ENCODE data around the gene CLCN3. TPM values are rescaled to one million over a fixed set of nuclear protein-coding genes. Genes with fewer than 3 reads are reported as not detected.

The CLCN3 gene
- total RNA-seq, 1 donor from 2014 or later = 44.8 TPM

DNA sequence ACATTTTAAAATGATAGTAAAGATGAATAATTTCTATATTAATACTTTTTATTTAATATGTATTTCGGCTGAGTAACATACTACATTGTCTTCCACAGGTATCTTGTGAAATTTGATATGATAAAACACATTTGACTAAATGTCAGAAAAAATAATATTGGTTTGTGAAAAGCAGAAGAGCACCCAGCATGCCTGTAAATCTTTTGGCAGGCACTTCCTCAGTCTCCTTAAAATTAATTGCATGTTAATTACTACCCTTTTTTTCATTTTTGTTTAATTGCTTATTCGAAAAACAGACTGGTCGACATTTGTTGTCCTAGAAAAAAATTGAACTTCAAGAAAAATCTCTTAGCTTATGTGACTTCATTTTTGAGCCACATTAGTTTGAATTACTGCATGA lies 40.6 kb downstream of the CLCN3 start:
- H3K27me3 ChIP-seq = no peaks in the 10 kb centered on the region
- Mint-ChIP-seq H3K4me1 (peaks cover 30% of the 10 kb centered on the region), H3K36me3 (peaks cover 7% of the 10 kb centered on the region), H3K4me3 (peak overlapping the region; percentile 91), H3K27me3 (ENCODE audit: insufficient read depth, low read depth) (no peaks in the 10 kb centered on the region), H3K27ac (no peak overlapping the region), H3K9me3 (no peaks in the 10 kb centered on the region)
- H2AFZ ChIP-seq (replicated peaks) = no peak overlapping the region
- H3K4me3 ChIP-seq = peak overlapping the region; percentile 47
- TF ChIP-seq, protein P1, sequence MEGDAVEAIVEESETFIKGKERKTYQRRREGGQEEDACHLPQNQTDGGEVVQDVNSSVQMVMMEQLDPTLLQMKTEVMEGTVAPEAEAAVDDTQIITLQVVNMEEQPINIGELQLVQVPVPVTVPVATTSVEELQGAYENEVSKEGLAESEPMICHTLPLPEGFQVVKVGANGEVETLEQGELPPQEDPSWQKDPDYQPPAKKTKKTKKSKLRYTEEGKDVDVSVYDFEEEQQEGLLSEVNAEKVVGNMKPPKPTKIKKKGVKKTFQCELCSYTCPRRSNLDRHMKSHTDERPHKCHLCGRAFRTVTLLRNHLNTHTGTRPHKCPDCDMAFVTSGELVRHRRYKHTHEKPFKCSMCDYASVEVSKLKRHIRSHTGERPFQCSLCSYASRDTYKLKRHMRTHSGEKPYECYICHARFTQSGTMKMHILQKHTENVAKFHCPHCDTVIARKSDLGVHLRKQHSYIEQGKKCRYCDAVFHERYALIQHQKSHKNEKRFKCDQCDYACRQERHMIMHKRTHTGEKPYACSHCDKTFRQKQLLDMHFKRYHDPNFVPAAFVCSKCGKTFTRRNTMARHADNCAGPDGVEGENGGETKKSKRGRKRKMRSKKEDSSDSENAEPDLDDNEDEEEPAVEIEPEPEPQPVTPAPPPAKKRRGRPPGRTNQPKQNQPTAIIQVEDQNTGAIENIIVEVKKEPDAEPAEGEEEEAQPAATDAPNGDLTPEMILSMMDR (IDR thresholded peaks at IDR 0.05) = no peak
- TF ChIP-seq EZH2phosphoT487 (IDR thresholded peaks at IDR 0.05) (no peak), EZH2 (IDR thresholded peaks at IDR 0.05) (no peak)
- no peak for DNase-seq (ENCODE audit: low spot score)
- H3K27ac ChIP-seq = peak overlapping the region; percentile 82
- no peaks in the 10 kb centered on the region for H4K20me1 ChIP-seq (ENCODE audit: low read depth)
- peaks cover 30% of the 10 kb centered on the region for H3K4me1 ChIP-seq
- H3K36me3 ChIP-seq = no peaks in the 10 kb centered on the region
- H3K9me3 ChIP-seq (ENCODE audit: low read depth) = no peaks in the 10 kb centered on the region
- peak overlapping the region; percentile 56 for H3K9ac ChIP-seq
- H3K4me2 ChIP-seq = peak overlapping the region; percentile 75
- H3F3A ChIP-seq (ENCODE audit: low read depth) = peaks cover 17% of the 10 kb centered on the region
- peaks cover 63% of the 10 kb centered on the region for H3K79me2 ChIP-seq (ENCODE audit: low read depth)

DNA sequence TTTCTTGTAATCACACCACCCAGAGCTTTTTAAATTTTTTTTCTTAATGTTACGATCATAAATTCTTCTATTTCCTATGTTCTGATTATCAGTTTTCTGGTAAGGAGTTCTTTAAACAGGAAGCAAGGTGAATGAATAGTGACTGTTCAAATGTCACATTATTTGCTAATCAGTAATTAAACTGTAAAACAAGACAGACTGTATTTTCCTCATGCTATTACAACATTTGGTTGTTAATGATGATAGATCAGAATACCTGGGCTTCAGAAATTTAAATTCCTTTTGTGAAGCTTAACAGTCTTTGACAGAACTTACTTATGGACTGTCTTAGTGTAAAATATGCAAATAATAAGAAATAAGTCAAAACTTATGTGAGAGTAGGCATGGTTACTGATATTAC lies 41.4 kb downstream of the CLCN3 start:
- Histone ChIP-seq H3K4me3 (no peak overlapping the region), H3K9ac (no peak overlapping the region)
- H3K27ac Mint-ChIP-seq = no peak overlapping the region

DNA sequence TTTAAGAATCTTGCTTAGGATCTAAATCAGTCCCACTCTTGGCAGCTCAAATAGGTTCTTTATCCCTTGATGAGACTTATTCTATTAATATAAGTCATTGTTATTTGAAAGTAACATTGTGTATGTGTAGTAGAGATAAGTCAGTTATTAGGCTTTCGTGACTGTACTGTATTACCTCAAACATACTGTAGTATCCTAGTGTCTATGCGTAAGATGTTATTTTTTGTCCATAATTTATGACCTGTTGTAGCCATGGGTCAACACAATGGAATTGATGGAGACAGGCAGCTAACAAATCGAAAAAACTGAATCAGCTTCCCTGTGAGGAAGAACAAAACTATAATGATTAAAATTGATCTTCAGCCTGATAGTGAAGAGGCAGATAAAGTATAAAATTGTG lies 41.8 kb downstream of the CLCN3 start:
- Mint-ChIP-seq H3K27ac (no peak overlapping the region), H3K4me3 (no peak overlapping the region)

More for the DNA sequence above, 41.4 kb downstream of the CLCN3 start:
- Histone ChIP-seq H3K79me2 (ENCODE audit: low read depth) (peaks cover 54% of the 10 kb centered on the region), H3K27me3 (no peaks in the 10 kb centered on the region), H4K20me1 (ENCODE audit: low read depth) (no peaks in the 10 kb centered on the region), H3K36me3 (peaks cover 2% of the 10 kb centered on the region), H3K4me1 (peaks cover 30% of the 10 kb centered on the region), H3K27ac (no peak overlapping the region), H3K4me2 (no peak overlapping the region), H3K9me3 (ENCODE audit: low read depth) (peaks cover 1% of the 10 kb centered on the region), H3F3A (ENCODE audit: low read depth) (peaks cover 17% of the 10 kb centered on the region), H2AFZ (replicated peaks) (no peak overlapping the region)
- peaks cover 7% of the 10 kb centered on the region for H3K9me3 Mint-ChIP-seq
- H3K36me3 Mint-ChIP-seq = peaks cover 14% of the 10 kb centered on the region
- TF ChIP-seq, protein P1 (IDR thresholded peaks at IDR 0.05) = no peak
- no peak for TF ChIP-seq EZH2phosphoT487 (IDR thresholded peaks at IDR 0.05)
- TF ChIP-seq EZH2 (IDR thresholded peaks at IDR 0.05) = no peak
- H3K27me3 Mint-ChIP-seq (ENCODE audit: insufficient read depth, low read depth) = no peaks in the 10 kb centered on the region
- no peak for DNase-seq (ENCODE audit: low spot score)
- peaks cover 30% of the 10 kb centered on the region for H3K4me1 Mint-ChIP-seq
- H3K4me3 Mint-ChIP-seq = peak overlapping the region; percentile 91

More for the DNA sequence above, 41.8 kb downstream of the CLCN3 start:
- Mint-ChIP-seq H3K36me3 (peaks cover 16% of the 10 kb centered on the region), H3K27me3 (ENCODE audit: insufficient read depth, low read depth) (no peaks in the 10 kb centered on the region), H3K4me1 (peaks cover 30% of the 10 kb centered on the region), H3K9me3 (peaks cover 9% of the 10 kb centered on the region)
- Histone ChIP-seq H3K9ac (no peak overlapping the region), H2AFZ (replicated peaks) (no peak overlapping the region), H4K20me1 (ENCODE audit: low read depth) (no peaks in the 10 kb centered on the region), H3K36me3 (peaks cover 6% of the 10 kb centered on the region), H3K4me2 (no peak overlapping the region), H3K4me3 (no peak overlapping the region), H3K27ac (no peak overlapping the region), H3K79me2 (ENCODE audit: low read depth) (peaks cover 53% of the 10 kb centered on the region), H3K9me3 (ENCODE audit: low read depth) (peaks cover 6% of the 10 kb centered on the region), H3K27me3 (no peaks in the 10 kb centered on the region), H3F3A (ENCODE audit: low read depth) (peaks cover 17% of the 10 kb centered on the region), H3K4me1 (peaks cover 30% of the 10 kb centered on the region)
- TF ChIP-seq, protein P1 (IDR thresholded peaks at IDR 0.05) = no peak
- TF ChIP-seq EZH2 (IDR thresholded peaks at IDR 0.05) (no peak), EZH2phosphoT487 (IDR thresholded peaks at IDR 0.05) (no peak)
- no peak for DNase-seq (ENCODE audit: low spot score)
